GM12878 (cell line): Measurements from ENCODE around the gene TMEM212. TPM values are rescaled to one million over a fixed set of nuclear protein-coding genes. Genes with fewer than 3 reads are reported as not detected.

Source experiments
- ATAC-seq: fragments of 200-7000 bp; cut with Tn5 transposase; 3 replicates; pipeline ENCODE4 v1.9.1; 2020; ENCODE audit warnings: mild to moderate bottlenecking, moderate library complexity
- BruUV-seq: library from RNA; stranded (reverse); fragments of 400-500 nt; replicated peaks from 2 replicates; lab custom pipeline; 2021; lab: Mats Ljungman, UMichigan
- CTCF ChIA-PET: fragments of 300-600 bp; sonication (Branson Sonifier 250); formaldehyde crosslinking; extraction: SDS; loops from one replicate; lab custom pipeline; 2021; ENCODE audit warnings: inconsistent platforms; lab: Yijun Ruan, JAX
- POLR2A ChIA-PET: fragments of 350-600 bp; formaldehyde crosslinking; extraction: SDS; loops from one replicate; lab custom pipeline; 2021; ENCODE audit warnings: inconsistent platforms; lab: Charles Lee
- RAD21 ChIA-PET: fragments of 300-600 bp; sonication (Branson Sonifier 250); formaldehyde crosslinking; loops from one replicate; lab custom pipeline; 2023; ENCODE audit warnings: antibody characterized with exemption; ENCODE audit not compliant: unreplicated experiment; lab: Charles Lee
- SMC1A ChIA-PET: fragments of 300-600 bp; sonication (Branson Sonifier 250); formaldehyde crosslinking; loops from one replicate; lab custom pipeline; 2023; ENCODE audit not compliant: unreplicated experiment, uncharacterized antibody; lab: Charles Lee
- DNase-seq: peaks from one replicate; pipeline ENCODE4 v3.0.0-alpha.2; 2011; ENCODE audit warnings: low read depth, low spot score
- FAIRE-seq: peaks from 3 replicates; lab custom pipeline; 2011; peaks lifted over from hg19 to GRCh38; lab: Jason Lieb, UNC
- H2AFZ ChIP-seq: 2 replicates; pipeline ENCODE4 v1.6.0; 2011; ENCODE audit warnings: low read depth, low read length, control low read depth; ENCODE audit not compliant: control insufficient read depth
- H3K27ac ChIP-seq: 2 replicates; pipeline ENCODE4 v1.5.1; 2011; ENCODE audit warnings: control low read depth; ENCODE audit not compliant: control insufficient read depth, insufficient read depth
- H3K27me3 ChIP-seq, 2 experiments: replicated peaks in 1 of 2; 2 replicates each; pipeline versions ENCODE4 v1.6.0 to v1.6.1; 2011; ENCODE audit warnings: low read length in 1 of 2; ENCODE audit not compliant: control insufficient read depth in 2 of 2, insufficient read depth in 2 of 2
- H3K36me3 ChIP-seq, 2 experiments: 2 replicates each; pipeline ENCODE4 v1.5.1; 2011; ENCODE audit warnings: low read length in 1 of 2; ENCODE audit not compliant: control insufficient read depth in 2 of 2, insufficient read depth in 2 of 2
- H3K4me1 ChIP-seq: 2 replicates; pipeline ENCODE4 v1.6.1; 2011; ENCODE audit warnings: mild to moderate bottlenecking, low read length, moderate library complexity, mixed read lengths; ENCODE audit not compliant: control insufficient read depth, insufficient read depth
- H3K4me2 ChIP-seq: 2 replicates; pipeline ENCODE4 v1.6.0; 2011; ENCODE audit warnings: control low read depth; ENCODE audit not compliant: control insufficient read depth, insufficient read depth
- H3K4me3 ChIP-seq: fragments of 200-600 bp; sonication (generic); 2 replicates; pipeline ENCODE4 v1.5.1; 2016
- H3K79me2 ChIP-seq: 2 replicates; pipeline ENCODE4 v1.6.0; 2011; ENCODE audit warnings: low read length; ENCODE audit not compliant: control insufficient read depth, insufficient read depth
- H3K9ac ChIP-seq: 2 replicates; pipeline ENCODE4 v1.8.0; 2011; ENCODE audit warnings: low read length, control low read depth, mixed read lengths; ENCODE audit not compliant: control insufficient read depth, insufficient read depth
- H3K9me3 ChIP-seq: replicated peaks from 3 replicates; pipeline ENCODE4 v1.5.1; 2011; ENCODE audit warnings: mild to moderate bottlenecking, low read length; ENCODE audit not compliant: control insufficient read depth, insufficient read depth
- H4K20me1 ChIP-seq: 2 replicates; pipeline ENCODE4 v1.6.0; 2011; ENCODE audit not compliant: control insufficient read depth, insufficient read depth
- ATF7 ChIP-seq: fragments of 450-650 bp; IDR thresholded peaks from 2 replicates; pipeline ENCODE4 v1.6.1; 2016; ENCODE audit warnings: low read depth, mild to moderate bottlenecking
- BMI1 ChIP-seq: fragments of 450-650 bp; IDR thresholded peaks from 2 replicates; pipeline ENCODE4 v1.6.1; 2016; ENCODE audit warnings: mild to moderate bottlenecking, moderate library complexity, borderline replicate concordance
- CHD1 ChIP-seq: IDR thresholded peaks from 2 replicates; pipeline ENCODE4 v1.6.1; 2012; ENCODE audit warnings: low read depth, low read length, improper control_type of control experiment
- DPF2 ChIP-seq: fragments of 450-650 bp; IDR thresholded peaks from 2 replicates; pipeline ENCODE4 v1.6.1; 2017; ENCODE audit warnings: mild to moderate bottlenecking
- EP300 ChIP-seq, 2 experiments: fragments of 150-350 bp in 1 of 2; IDR thresholded peaks; 2 replicates each; pipeline ENCODE4 v1.6.1; 2011 to 2012; ENCODE audit warnings: low read depth in 2 of 2, low read length in 2 of 2, borderline replicate concordance in 1 of 2, improper control_type of control experiment in 1 of 2, inconsistent platforms in 1 of 2; ENCODE audit not compliant: control insufficient read depth in 1 of 2
- FOXM1 ChIP-seq: IDR thresholded peaks from 2 replicates; pipeline ENCODE4 v1.6.1; 2012; ENCODE audit warnings: low read depth, mild to moderate bottlenecking, inconsistent platforms, low read length, moderate library complexity
- GABPA ChIP-seq: IDR thresholded peaks from 2 replicates; pipeline ENCODE4 v1.6.1; 2014; ENCODE audit warnings: antibody characterized with exemption, low read depth, mild to moderate bottlenecking, inconsistent platforms
- IKZF1 ChIP-seq: fragments of 450-650 bp; conservative IDR thresholded peaks from 2 replicates; pipeline ENCODE4 v1.6.1; 2017; ENCODE audit warnings: antibody characterized with exemption, mild to moderate bottlenecking
- JUNB ChIP-seq: IDR thresholded peaks from 2 replicates; pipeline ENCODE4 v1.6.1; 2016; ENCODE audit warnings: antibody characterized with exemption, mild to moderate bottlenecking
- MEF2A ChIP-seq: IDR thresholded peaks from 2 replicates; pipeline ENCODE4 v1.6.1; 2011; ENCODE audit warnings: low read depth, mild to moderate bottlenecking, low read length, moderate library complexity; ENCODE audit not compliant: insufficient read depth
- NFIC ChIP-seq: IDR thresholded peaks from 2 replicates; pipeline ENCODE4 v1.6.1; 2012; ENCODE audit warnings: low read depth, mild to moderate bottlenecking, inconsistent platforms, low read length, moderate library complexity
- POLR2AphosphoS2 ChIP-seq: IDR thresholded peaks from 2 replicates; pipeline ENCODE4 v1.6.1; 2011; ENCODE audit warnings: low read depth, mild to moderate bottlenecking, low read length, improper control_type of control experiment, moderate library complexity
- RAD21 ChIP-seq: IDR thresholded peaks from 2 replicates; pipeline ENCODE4 v1.6.1; 2011; ENCODE audit warnings: mild to moderate bottlenecking, low read depth, low read length, moderate library complexity; ENCODE audit not compliant: insufficient read depth
- SIX5 ChIP-seq: IDR thresholded peaks from 2 replicates; pipeline ENCODE4 v1.6.1; 2011; ENCODE audit warnings: mild to moderate bottlenecking, low read depth, low read length, moderate library complexity; ENCODE audit not compliant: severe bottlenecking
- SMARCA5 ChIP-seq: fragments of 450-650 bp; IDR thresholded peaks from 2 replicates; pipeline ENCODE4 v1.6.1; 2017; ENCODE audit warnings: mild to moderate bottlenecking
- SMC3 ChIP-seq: IDR thresholded peaks from 2 replicates; pipeline ENCODE4 v1.6.1; 2011; ENCODE audit warnings: low read length, improper control_type of control experiment, borderline replicate concordance
- ZBED1 ChIP-seq: IDR thresholded peaks from 2 replicates; pipeline ENCODE4 v1.6.1; 2016; ENCODE audit warnings: borderline replicate concordance
- WGBS: methylation state at CpG from one replicate; pipeline ENCODE4 v1.1.6; 2016; ENCODE audit warnings: low lambda C conversion rate; ENCODE audit not compliant: insufficient replicate concordance, insufficient coverage; ENCODE audit errors: missing lambda C conversion rate; 5-methylcytosine and 5-hydroxymethylcytosine counted together
- in situ Hi-C: fragments of 300-500 bp; cut with MboI; formaldehyde crosslinking; loops from 9 replicates; pipeline ENCODE4 v1.14.3; 2018; ENCODE audit warnings: mixed read lengths
- intact Hi-C: fragments of 100-400 bp; cut with micrococcal nuclease; formaldehyde crosslinking; loops from one replicate; pipeline ENCODE4 v1.14.2; 2022; ENCODE audit not compliant: unreplicated experiment
- polyA plus RNA-seq, 11 experiments: library from polyadenylated mRNA; depleted of rRNA in 4 of 11; unstranded in 6 of 11; stranded (reverse) in 5 of 11; fragments of >200 nt; fragmentation: Nextera tagmentation in 4 of 11; fragmentation: Illumina TruSeq in 1 of 11; extraction: Ambion mirVana in 4 of 11; extraction: Trizol in 1 of 11; gene quantifications; 1 replicate in 1 of 11; 2 replicates in 10 of 11; pipeline versions ENCODE4 v1.2.1 to v1.2.3, GENCODE V29; 2011 to 2016; ENCODE audit warnings: inconsistent platforms in 2 of 11, missing spikeins in 2 of 11, low read depth in 1 of 11
- total RNA-seq, 4 experiments: library from RNA; depleted of rRNA in 3 of 4; stranded (reverse); fragments of >200 nt in 3 of 4; fragmentation: Illumina TruSeq in 1 of 4; extraction: Trizol in 1 of 4; gene quantifications; 2 replicates each; pipeline versions ENCODE4 v1.2.1 to v1.2.3, GENCODE V29; 2013 to 2021
- TF ChIP-seq, protein P1 (sequence below): fragments of 450-650 bp; IDR thresholded peaks from 2 replicates; pipeline ENCODE4 v1.6.1; 2016; ENCODE audit warnings: mild to moderate bottlenecking
- TF ChIP-seq, protein P2 (sequence below), 3 experiments: IDR thresholded peaks in 2 of 3; conservative IDR thresholded peaks in 1 of 3; 2 replicates each; pipeline ENCODE4 v1.5.1; 2011; ENCODE audit warnings: low read depth in 3 of 3, low read length in 3 of 3, mild to moderate bottlenecking in 3 of 3, control low read depth in 2 of 3, moderate library complexity in 2 of 3, inconsistent platforms in 1 of 3, mixed read lengths in 1 of 3; ENCODE audit not compliant: control insufficient read depth in 2 of 3, insufficient read depth in 1 of 3; ENCODE audit errors: extremely low read depth in 1 of 3
- TF ChIP-seq, protein P3 (sequence below): IDR thresholded peaks from 2 replicates; pipeline ENCODE4 v1.6.1; 2012; ENCODE audit warnings: low read depth, low read length, improper control_type of control experiment

The TMEM212 gene
- total and polyA plus RNA-seq, 10 of the 15 experiments (the other 5 are each of a cell fraction or from before 2014, with no cell fraction given) = not detected

DNA sequence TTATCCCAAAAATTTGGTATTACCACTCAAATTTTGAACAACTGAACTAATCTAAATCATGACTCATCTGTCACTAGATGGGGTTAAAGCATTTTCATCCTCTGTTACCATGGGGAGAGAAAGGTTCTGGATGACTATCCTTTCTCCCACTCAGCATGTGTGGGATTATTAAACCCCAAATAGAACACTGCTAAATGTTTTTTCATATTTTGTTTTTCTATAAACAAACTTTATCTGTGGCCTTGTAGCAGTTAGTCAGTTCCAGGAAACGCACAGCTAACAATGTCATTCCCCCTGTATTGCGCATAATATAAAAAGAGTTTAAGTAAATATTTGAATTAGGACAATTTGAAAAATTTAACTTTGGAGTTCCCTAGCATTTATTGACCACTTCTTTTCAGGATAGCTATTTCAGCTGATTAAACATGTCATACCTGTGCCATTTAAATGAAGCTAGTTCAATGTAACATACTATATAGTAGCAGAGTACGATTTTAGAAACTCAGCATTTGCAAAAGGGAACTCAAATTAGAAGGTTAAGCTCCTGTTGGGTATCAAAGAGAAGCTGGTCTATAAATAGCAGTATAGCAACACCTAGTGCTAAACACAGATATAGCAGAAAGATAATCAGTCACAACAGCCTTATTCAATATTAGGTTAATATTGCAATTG lies 9.2 kb upstream of the TMEM212 start:
- Histone ChIP-seq H3K4me1 (0 out of 2 replicates have a peak, but pooled peaks cover 3% of the 10 kb centered on the region), H3K27me3 (no peaks in the 10 kb centered on the region; a peak in 1 of 4 replicates), H3K27ac (no peak overlapping the region), H3K9ac (no peak overlapping the region), H2AFZ (no peak overlapping the region), H4K20me1 (no peaks in the 10 kb centered on the region), H3K9me3 (no peaks in the 10 kb centered on the region), H3K79me2 (no peaks in the 10 kb centered on the region), H3K4me3 (no peak overlapping the region), H3K36me3 (no peaks in the 10 kb centered on the region), H3K4me2 (no peak overlapping the region)
- ChIA-PET RAD21 (interaction anchor here (0.6 to 13.1 kb wide), 55 partner anchors 9 to 872 kb away, joined by 3 to 333 read pairs (median 4); partner anchors contain the start of genes PLD1 and TMEM212), CTCF (interaction anchor here (0.6 to 11.8 kb wide), 65 partner anchors 10 to 1420 kb away, joined by 3 to 274 read pairs (median 4); partner anchors contain the start of gene FNDC3B), POLR2A (interaction anchor here (0.6 to 2.0 kb wide), 12 partner anchors 17 to 687 kb away, joined by 3 to 7 read pairs (median 3); no protein-coding TSS in a partner anchor), SMC1A (interaction anchor here (0.6 to 8.9 kb wide), 54 partner anchors 9 to 870 kb away, joined by 3 to 151 read pairs (median 4); partner anchors contain the start of gene PLD1)
- FAIRE-seq (no peak), ATAC-seq (peak; percentile 74), DNase-seq (no peak)
- 56% methylated on average over 3 of the region's 3 CpGs for WGBS
- no TSS peak for BruUV-seq
- in situ Hi-C loops (no loop called here), intact Hi-C loops (loop anchor here (1.0 to 10.0 kb wide), 8 partner anchors 62 to 789 kb away; no protein-coding TSS in a partner anchor)
- TF ChIP-seq MEF2A = peak; percentile 81
- TF ChIP-seq SMC3 = peak; percentile 79
- no peak for TF ChIP-seq CHD1
- TF ChIP-seq ATF7 = 0 out of 2 replicates have a peak, but pooled peaks have one; percentile 21
- no peak for TF ChIP-seq POLR2AphosphoS2
- TF ChIP-seq, protein P1, sequence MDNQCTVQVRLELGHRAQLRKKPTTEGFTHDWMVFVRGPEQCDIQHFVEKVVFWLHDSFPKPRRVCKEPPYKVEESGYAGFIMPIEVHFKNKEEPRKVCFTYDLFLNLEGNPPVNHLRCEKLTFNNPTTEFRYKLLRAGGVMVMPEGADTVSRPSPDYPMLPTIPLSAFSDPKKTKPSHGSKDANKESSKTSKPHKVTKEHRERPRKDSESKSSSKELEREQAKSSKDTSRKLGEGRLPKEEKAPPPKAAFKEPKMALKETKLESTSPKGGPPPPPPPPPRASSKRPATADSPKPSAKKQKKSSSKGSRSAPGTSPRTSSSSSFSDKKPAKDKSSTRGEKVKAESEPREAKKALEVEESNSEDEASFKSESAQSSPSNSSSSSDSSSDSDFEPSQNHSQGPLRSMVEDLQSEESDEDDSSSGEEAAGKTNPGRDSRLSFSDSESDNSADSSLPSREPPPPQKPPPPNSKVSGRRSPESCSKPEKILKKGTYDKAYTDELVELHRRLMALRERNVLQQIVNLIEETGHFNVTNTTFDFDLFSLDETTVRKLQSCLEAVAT = no peak
- TF ChIP-seq, protein P2, sequence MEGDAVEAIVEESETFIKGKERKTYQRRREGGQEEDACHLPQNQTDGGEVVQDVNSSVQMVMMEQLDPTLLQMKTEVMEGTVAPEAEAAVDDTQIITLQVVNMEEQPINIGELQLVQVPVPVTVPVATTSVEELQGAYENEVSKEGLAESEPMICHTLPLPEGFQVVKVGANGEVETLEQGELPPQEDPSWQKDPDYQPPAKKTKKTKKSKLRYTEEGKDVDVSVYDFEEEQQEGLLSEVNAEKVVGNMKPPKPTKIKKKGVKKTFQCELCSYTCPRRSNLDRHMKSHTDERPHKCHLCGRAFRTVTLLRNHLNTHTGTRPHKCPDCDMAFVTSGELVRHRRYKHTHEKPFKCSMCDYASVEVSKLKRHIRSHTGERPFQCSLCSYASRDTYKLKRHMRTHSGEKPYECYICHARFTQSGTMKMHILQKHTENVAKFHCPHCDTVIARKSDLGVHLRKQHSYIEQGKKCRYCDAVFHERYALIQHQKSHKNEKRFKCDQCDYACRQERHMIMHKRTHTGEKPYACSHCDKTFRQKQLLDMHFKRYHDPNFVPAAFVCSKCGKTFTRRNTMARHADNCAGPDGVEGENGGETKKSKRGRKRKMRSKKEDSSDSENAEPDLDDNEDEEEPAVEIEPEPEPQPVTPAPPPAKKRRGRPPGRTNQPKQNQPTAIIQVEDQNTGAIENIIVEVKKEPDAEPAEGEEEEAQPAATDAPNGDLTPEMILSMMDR (IDR thresholded peaks at IDR 0.05 in 2 of 3, conservative IDR thresholded peaks at IDR 0.05 in 1 of 3; ENCODE audit: control insufficient read depth in 2 of 3, extremely low read depth in 1 of 3, insufficient read depth in 1 of 3, low read depth in 3 of 3, low read length in 3 of 3) = peak; percentile 52 to 79 (median 55); a peak in 5 of 6 replicates
- TF ChIP-seq NFIC = no peak
- no peak for TF ChIP-seq BMI1
- no peak for TF ChIP-seq JUNB
- no peak for TF ChIP-seq EP300 (IDR thresholded peaks at IDR 0.05; ENCODE audit: borderline replicate concordance in 1 of 2, control insufficient read depth in 1 of 2, low read depth in 2 of 2, low read length in 2 of 2)
- TF ChIP-seq IKZF1 = no peak
- TF ChIP-seq SIX5 = no peak
- no peak for TF ChIP-seq FOXM1
- no peak for TF ChIP-seq GABPA
- no peak for TF ChIP-seq DPF2
- TF ChIP-seq RAD21 = peak; percentile 59
- no peak for TF ChIP-seq ZBED1
- TF ChIP-seq SMARCA5 = peak; percentile 80; the same call in 1 of the 2 replicates
- TF ChIP-seq, protein P3, sequence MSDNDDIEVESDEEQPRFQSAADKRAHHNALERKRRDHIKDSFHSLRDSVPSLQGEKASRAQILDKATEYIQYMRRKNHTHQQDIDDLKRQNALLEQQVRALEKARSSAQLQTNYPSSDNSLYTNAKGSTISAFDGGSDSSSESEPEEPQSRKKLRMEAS = no peak
